Jurkat, Clone E6-1 (cell line): Measurements from ENCODE around the gene ATP2C2.

Experiments used
- DNase-seq: peaks from one replicate; pipeline ENCODE4 v3.0.0-alpha.2; 2011; ENCODE audit warnings: low read depth, low spot score
- H3K4me3 ChIP-seq: 2 replicates; pipeline ENCODE4 v1.5.1; 2011; ENCODE audit warnings: mild to moderate bottlenecking, low read length, control low read depth, moderate library complexity

ATP2C2 gene

DNA sequence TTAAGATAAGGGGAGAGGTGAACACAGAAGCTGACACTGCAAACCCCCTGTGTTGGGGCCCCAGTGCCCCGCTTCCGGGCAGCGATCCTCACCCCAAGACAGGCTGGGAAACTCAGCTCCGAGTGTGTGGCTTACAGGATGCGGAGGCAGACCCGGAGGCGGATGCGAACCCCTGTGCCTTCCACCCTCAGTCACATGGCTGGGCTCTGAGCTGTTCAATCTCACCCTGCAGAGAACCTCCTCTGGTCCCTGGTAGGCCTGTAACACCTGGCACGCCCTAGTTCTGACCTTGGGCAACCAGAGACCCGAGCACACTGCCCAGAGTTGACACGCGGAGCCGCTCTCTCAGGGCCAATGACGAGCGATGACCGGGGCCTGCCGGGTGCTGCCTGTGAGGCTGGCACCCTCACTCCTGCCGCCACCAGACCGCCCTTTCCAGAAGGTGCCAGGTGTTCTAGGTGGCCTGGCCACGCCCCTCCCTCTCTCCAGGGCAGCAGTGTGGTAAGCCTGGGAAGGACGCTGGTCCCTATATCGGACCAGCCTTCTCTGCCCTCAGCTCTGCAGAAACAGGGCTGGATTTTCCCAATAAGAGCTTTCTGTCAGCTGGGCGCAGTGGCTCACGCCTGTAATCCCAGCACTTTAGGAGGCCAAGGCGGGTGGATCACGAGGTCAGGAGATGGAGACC is 112.9 kb downstream of the ATP2C2 start:
- no peak for DNase-seq
- no peak overlapping the region for H3K4me3 ChIP-seq

DNA sequence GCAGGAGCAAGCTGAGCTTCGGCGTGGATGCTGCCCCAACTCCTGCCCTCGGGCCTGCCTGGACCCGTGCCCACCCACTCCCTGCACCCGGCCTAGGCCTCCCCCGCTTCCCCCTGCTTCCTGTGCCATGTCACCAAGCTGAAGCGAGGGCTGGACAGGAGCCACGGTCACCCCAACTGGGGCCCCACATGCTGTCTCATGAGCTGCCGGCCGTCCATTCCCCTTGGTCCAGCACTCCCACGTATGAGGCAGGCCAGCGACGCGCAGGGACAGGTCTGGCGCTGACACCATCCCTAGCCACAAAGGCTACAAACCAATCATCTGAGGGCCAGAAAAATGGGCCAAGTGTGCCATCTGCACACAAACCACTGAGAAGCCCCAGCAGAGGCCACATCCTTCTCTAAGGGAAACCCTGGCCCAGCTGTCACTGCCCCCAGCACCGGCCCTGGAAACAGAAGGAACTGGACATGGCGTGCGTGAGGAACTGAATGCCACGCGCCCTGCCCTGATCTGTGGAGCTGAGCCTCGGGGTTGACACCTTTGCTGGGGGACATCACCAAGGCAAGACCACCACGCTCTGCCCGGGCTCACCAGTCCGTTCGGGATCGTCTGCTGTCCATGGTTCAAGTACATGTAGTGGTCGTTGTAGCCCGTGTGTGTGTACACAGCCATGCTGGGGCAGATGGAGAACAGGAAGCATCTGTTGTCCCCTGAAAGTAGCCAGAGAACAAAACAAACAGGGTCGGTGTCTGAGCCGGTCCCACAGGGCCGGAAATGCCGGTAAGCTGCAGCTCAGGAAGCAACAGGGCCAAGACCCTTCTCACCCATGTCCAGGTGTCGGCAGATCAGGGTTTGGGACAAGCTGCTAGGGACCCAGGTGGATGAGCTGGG is 113.9 kb downstream of the ATP2C2 start:
- DNase-seq = no peak
- no peak overlapping the region for H3K4me3 ChIP-seq

DNA sequence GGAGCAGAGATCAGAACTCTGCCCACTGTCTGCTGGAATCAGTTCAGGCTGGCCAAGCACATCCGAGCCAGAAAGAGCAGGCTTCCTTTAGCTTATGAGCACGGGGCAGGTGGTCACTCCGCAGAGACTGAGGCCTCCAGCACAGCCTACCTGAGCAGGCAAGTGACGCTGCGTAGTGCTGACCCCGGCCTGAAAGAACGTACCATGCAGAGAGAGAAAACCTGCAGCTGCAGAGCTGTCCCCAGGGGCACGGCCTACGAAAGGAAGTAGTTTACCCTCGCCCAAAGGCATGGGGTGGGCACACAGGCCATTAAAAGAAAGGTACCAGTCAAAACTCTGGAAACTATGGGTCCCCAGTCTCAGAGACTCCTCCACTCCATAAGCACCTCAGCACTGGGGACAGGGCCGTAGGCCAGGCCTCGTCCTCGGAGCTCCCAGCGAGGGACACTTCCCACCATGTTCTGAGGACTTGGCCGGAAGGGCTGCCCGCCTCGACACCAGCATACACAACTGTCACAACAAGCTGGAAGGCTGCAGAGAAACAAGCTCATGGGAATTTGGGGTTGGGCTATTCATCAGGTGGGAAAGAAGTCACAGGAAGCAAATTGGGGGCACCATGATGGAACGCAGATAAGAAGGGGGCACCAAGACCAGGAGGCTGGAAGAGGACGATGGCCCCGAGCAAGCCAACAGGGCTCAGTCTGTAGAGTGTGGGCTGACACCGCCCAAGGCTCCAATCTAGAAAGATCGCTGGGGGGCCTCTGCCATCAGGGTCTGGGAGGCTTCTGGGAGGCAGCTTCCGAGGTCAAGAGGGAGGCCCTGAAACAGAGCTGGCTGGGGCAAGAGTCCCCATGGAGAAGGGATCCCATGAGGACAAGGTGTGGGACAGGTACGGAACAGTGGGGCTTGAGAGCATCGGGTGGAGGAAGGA is 114.9 kb downstream of the ATP2C2 start:
- DNase-seq = no peak
- no peak overlapping the region for H3K4me3 ChIP-seq

DNA sequence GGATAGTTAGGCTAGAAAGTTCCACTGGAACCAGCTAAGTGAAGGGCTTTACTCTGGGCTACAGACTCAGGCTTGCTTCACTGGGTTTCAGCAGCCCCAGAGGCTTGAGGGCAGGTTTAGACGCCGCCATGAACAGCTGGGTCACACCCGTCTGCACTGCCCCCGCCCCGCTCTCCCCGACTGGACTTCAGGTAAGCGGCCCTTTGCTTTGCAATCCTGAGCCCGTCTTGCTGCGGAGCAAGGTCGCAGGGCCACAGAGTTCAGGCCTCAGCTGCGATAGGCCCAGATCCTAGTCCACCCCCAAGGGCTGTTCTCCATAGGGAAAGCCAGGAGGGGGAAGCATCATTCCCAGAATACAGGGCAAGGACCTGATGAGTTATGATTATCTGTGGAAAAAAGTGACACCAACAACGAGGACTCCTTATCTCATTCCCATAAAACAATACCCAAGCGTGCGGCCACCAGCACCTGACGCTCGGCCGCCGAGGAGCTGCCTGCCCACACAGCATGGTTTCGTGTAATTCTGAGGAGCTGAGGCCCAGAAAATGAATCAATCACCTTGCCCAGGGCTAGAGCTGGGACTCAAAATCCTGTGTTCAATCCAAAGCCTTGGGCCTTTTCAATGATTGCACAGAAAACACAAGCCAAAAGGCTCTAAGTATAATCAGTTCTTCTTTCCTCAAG is 115.7 kb downstream of the ATP2C2 start:
- no peak overlapping the region for H3K4me3 ChIP-seq

GRCh38 chr16:84484579-84485254 is 116.4 kb downstream of the ATP2C2 start:
- no peak for DNase-seq
- no peak overlapping the region for H3K4me3 ChIP-seq

More for the DNA sequence above, 115.7 kb downstream of the ATP2C2 start:
- no peak for DNase-seq

GRCh38 chr16:84485255-84486010 is 117.1 kb downstream of the ATP2C2 start:
- no peak overlapping the region for H3K4me3 ChIP-seq
- no peak for DNase-seq

DNA sequence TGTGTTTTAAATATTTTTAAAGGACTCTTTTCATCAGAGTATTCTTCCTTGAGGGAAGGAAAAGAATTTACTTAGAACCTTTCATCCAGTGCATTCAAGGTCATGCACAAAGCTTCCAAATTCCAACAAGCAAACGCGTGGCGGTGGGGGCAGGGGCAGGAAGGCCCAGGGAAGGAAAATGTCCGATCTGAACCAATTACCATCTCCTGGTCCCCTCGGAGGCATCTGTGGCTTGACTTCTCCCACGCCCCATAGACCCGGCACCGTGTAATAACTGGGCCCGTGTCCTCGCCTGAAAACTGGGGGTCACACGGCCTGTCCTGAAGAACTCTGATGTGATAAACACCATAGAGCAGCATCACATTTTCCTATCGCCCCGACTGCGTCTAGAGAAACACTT is 117.8 kb downstream of the ATP2C2 start:
- no peak overlapping the region for H3K4me3 ChIP-seq

DNA sequence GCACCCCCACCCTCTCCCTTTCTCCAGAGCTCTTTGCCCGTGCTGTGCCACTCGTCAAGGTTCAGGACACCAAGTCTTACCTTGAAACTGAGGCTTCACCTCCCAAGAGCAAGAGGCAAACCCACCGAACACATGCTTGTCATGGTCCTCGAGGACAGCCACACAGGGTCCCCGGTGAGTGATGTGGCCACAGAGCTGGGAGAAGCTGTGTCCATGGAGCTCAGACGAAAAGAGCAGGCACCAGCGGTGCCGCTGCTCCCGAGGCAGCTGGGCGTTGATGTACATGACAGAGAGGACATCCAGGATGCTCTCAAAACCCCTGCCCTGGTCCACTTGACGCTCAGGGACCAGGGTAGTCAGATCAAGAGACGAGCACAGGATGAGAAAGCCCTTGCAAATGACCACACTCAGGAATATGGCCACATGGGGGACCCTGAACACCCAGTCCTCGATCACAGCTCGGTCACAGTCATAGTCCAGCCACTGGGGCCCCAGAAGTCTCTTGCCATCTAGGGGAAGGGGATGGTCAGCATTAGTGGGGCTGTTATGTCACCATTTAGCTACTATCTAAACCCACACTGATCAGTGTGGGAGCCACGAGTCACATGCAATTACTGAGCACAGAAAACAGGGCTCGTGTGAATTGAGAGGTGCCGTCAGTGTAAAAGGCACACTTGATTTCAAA is 118.4 kb downstream of the ATP2C2 start:
- H3K4me3 ChIP-seq = no peak overlapping the region
- no peak for DNase-seq

More for the DNA sequence above, 117.8 kb downstream of the ATP2C2 start:
- DNase-seq = no peak

DNA sequence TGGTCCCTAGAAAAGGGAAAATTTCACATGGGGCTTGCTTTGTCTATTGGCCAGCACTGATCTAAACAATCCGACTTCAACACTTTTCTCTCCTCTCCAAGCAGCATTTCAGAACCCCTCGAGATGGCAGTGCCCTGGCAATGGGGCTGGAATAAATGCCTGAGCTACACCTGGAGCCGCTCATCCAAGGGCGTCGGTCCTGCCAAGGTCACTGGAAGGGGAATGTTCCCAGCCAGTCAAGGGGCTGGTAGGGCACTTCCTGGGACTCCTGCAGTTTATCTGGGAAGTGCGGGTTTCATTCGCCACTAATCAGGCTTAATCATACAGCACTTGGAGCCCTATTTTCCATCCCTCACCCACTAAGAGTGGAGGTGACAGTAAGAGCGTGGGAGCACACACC is 119.0 kb downstream of the ATP2C2 start:
- H3K4me3 ChIP-seq = no peak overlapping the region
- DNase-seq = no peak

- DNase-seq = peak; percentile 46
- no peak overlapping the region for H3K4me3 ChIP-seq
Measured at GRCh38 chr16:84489131-84489530, 120.8 kb downstream of the ATP2C2 start.

GRCh38 chr16:84495506-84495905 is 127.2 kb downstream of the ATP2C2 start:
- H3K4me3 ChIP-seq = no peak overlapping the region
- DNase-seq = no peak

DNA sequence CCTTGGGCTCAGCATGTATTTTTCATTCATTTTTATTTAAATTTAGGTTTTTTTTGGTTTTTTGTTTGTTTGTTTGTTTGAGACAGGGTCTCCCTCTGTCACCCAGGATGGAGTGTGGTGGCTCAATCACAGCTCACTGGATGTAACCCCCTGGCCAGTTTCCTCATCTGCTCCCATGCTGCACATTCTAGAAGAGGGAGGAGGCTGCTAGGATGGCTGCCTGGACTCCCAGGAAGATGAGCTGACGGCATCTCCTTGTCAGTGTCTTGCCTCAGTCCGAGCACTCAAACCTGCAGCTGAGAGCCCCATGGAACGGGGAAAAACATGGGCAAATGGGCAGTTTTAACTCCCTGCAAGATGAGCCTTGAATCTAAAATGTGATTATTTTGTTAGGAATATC is 128.7 kb downstream of the ATP2C2 start:
- H3K4me3 ChIP-seq = no peak overlapping the region
- DNase-seq = no peak

GRCh38 chr16:84497418-84498222 is 129.3 kb downstream of the ATP2C2 start:
- no peak for DNase-seq
- H3K4me3 ChIP-seq = no peak overlapping the region

- H3K4me3 ChIP-seq = no peak overlapping the region
- DNase-seq = no peak
Measured at GRCh38 chr16:84498223-84498610, 129.9 kb downstream of the ATP2C2 start.

DNA sequence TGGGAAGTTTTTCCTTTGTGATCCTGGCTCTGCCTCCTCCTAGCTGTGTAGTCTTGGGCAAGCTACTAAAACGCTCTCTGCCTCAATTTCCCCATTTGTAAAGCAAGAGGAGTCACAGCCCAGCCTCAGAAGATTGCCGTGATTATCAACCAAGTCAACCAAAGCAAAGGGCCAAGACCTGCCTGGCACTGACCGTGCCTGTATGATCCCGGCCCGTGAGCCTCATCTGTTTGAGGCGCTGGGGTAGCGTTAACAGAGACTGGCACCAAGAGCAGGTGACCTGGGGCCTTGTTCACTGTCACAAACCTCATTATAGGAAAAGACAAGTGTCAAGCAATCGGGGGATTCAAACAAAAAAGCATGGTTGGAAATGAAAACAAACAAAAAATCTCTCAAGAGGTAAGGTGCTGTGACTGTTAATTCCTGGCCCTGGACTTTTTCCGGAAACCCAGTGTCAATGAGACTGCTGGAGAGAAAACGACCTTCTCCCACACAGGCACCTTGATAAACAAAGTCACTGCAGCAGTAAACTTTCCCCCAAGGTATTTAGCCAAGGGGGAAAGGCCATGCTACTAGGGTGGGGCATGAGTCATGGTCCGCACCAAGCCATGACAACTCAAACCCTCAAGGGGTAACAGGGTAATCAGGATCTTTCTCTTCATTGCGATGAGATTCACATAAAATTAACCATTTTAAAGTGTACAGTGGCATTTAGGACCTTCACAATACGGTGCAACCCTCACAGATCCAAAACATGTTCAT is 130.7 kb downstream of the ATP2C2 start:
- H3K4me3 ChIP-seq = no peak overlapping the region
- no peak for DNase-seq

DNA sequence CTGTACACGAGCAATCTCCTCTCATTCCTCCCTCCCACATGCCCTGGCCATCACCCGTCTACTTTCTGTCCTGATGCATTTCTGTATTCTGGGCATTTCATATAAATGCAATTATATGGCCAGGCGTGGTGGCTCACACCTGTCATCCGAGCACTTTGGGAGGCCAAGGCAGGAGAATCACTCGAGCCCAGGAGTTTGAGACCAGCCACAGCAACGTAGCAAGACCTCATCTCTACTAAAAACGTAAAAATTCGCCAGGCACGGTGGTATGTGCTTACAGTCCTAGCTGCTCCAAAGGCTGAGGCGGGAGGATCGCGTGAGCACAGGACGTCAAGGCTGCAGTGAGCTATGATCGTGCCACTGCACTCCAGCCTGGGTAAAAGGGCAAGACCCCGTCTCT is 131.3 kb downstream of the ATP2C2 start:
- no peak for DNase-seq
- no peak overlapping the region for H3K4me3 ChIP-seq
